HEK293T (cell line): ENCODE data around the gene PYY.

ENCODE experiments used
- CTCF ChIA-PET: fragments of 350-600 bp; formaldehyde crosslinking; extraction: SDS; loops from one replicate; lab custom pipeline; 2021; ENCODE audit warnings: antibody characterized with exemption, inconsistent platforms; lab: Yijun Ruan, JAX
- POLR2A ChIA-PET: fragments of 350-600 bp; formaldehyde crosslinking; extraction: SDS; loops from one replicate; lab custom pipeline; 2020; ENCODE audit warnings: antibody characterized with exemption, inconsistent platforms; lab: Yijun Ruan, JAX
- DNase-seq: peaks from one replicate; pipeline ENCODE4 v3.0.0; 2012; ENCODE audit warnings: mixed read lengths; ENCODE audit errors: extremely low spot score
- ARNT ChIP-seq: fragments of 450-650 bp; IDR thresholded peaks from 2 replicates; pipeline ENCODE4 v1.6.1; 2017; ENCODE audit warnings: mild to moderate bottlenecking
- BHLHE40 ChIP-seq: fragments of 450-650 bp; IDR thresholded peaks from 2 replicates; pipeline ENCODE4 v1.6.1; 2016; ENCODE audit warnings: mild to moderate bottlenecking, moderate library complexity, borderline replicate concordance
- CTBP1 ChIP-seq: fragments of 450-650 bp; IDR thresholded peaks from 2 replicates; pipeline ENCODE4 v1.6.1; 2016; ENCODE audit warnings: borderline replicate concordance
- ELF4 ChIP-seq: fragments of 450-650 bp; IDR thresholded peaks from 2 replicates; pipeline ENCODE4 v1.6.1; 2017; ENCODE audit warnings: antibody characterized with exemption
- FOXA1 ChIP-seq: fragments of 450-650 bp; IDR thresholded peaks from 2 replicates; pipeline ENCODE4 v1.6.1; 2016; ENCODE audit warnings: mild to moderate bottlenecking
- FOXK2 ChIP-seq: fragments of 450-650 bp; IDR thresholded peaks from 2 replicates; pipeline ENCODE4 v1.6.1; 2016; ENCODE audit warnings: mild to moderate bottlenecking
- FOXM1 ChIP-seq: fragments of 450-650 bp; IDR thresholded peaks from 2 replicates; pipeline ENCODE4 v1.6.1; 2017; ENCODE audit warnings: mild to moderate bottlenecking, borderline replicate concordance
- HDGF ChIP-seq: fragments of 450-650 bp; IDR thresholded peaks from 2 replicates; pipeline ENCODE4 v1.6.1; 2017; ENCODE audit warnings: antibody characterized with exemption, borderline replicate concordance
- L3MBTL2 ChIP-seq: fragments of 450-650 bp; conservative IDR thresholded peaks from 2 replicates; pipeline ENCODE4 v1.6.1; 2016; ENCODE audit warnings: mild to moderate bottlenecking
- LEF1 ChIP-seq: fragments of 450-650 bp; IDR thresholded peaks from 2 replicates; pipeline ENCODE4 v1.6.1; 2017; ENCODE audit warnings: mild to moderate bottlenecking, borderline replicate concordance
- NFRKB ChIP-seq: fragments of 450-650 bp; IDR thresholded peaks from 2 replicates; pipeline ENCODE4 v1.6.1; 2016; ENCODE audit warnings: mild to moderate bottlenecking, moderate library complexity
- PKNOX1 ChIP-seq: fragments of 450-650 bp; IDR thresholded peaks from 2 replicates; pipeline ENCODE4 v1.6.1; 2016
- SP1 ChIP-seq: fragments of 450-650 bp; IDR thresholded peaks from 2 replicates; pipeline ENCODE4 v1.6.1; 2017
- SUZ12 ChIP-seq: fragments of 450-650 bp; IDR thresholded peaks from 2 replicates; pipeline ENCODE4 v1.6.1; 2016; ENCODE audit warnings: mild to moderate bottlenecking
- TARDBP ChIP-seq: fragments of 450-650 bp; IDR thresholded peaks from 2 replicates; pipeline ENCODE4 v1.6.1; 2016
- ZNF384 ChIP-seq: fragments of 450-650 bp; IDR thresholded peaks from 2 replicates; pipeline ENCODE4 v1.6.1; 2016

PYY gene

GRCh38 chr17:43987131-43988021 is 33.6 kb upstream of the PYY start:
- ChIA-PET POLR2A (interaction anchor here (0.5 to 0.9 kb wide), 2 partner anchors 27 to 35 kb away, joined by 3 read pairs; partner anchors contain the start of gene TMEM101), CTCF (interaction anchor here (0.9 to 1.8 kb wide), 4 partner anchors 20 to 146 kb away, joined by 3 to 7 read pairs (median 4); no protein-coding TSS in a partner anchor)
- no peak for TF ChIP-seq SUZ12
- no peak for DNase-seq

DNA sequence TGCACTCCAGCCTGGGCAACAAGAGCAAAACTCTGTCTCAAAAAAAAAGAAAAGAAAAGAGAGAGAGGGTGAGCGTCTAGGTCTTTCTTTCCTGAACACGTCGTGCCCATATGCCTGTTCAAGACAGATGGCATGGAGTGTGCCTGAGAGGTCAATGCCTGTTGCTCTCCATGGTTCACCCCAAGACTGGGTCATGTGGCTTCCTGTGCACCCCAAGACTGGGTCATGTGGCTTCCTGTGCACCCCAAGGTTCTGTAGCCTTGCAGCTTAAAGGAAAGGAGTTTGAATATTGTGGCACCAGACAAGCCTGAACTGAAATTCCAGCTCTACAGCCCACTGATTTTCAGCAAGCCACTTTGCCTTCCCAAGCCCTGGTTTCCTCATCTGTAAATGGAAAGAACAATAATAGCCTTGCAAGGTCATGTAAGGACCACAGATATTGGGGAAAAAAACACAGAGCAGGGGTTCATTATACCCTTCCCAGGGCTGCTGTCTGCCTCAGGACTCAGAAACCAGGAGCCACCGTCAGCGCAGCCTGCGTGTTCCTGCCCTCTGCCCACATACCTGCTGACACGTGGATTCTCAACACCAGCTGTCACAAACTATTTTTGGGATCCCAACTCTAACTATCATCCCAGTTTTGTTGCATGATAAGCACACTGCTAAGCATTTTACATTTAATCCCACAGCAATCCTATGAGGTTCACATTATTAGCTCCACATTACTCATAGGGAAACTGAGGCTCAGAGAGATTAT is 32.7 kb upstream of the PYY start:
- TF ChIP-seq FOXA1 (no peak), HDGF (no peak), FOXK2 (no peak), ARNT (no peak), BHLHE40 (no peak), NFRKB (no peak), FOXM1 (no peak), L3MBTL2 (no peak), PKNOX1 (no peak), CTBP1 (no peak), SUZ12 (no peak), TARDBP (no peak), LEF1 (no peak), ELF4 (no peak), SP1 (no peak), ZNF384 (no peak)
- CTCF ChIA-PET, result interaction anchor here (0.9 kb wide), 1 partner anchor 43 kb away, joined by 3 read pairs; no protein-coding TSS in a partner anchor
- POLR2A ChIA-PET, result interaction anchor here (0.9 kb wide), 1 partner anchor 28 kb away, joined by 3 read pairs; the partner anchor contains the start of gene TMEM101
- no peak for DNase-seq

DNA sequence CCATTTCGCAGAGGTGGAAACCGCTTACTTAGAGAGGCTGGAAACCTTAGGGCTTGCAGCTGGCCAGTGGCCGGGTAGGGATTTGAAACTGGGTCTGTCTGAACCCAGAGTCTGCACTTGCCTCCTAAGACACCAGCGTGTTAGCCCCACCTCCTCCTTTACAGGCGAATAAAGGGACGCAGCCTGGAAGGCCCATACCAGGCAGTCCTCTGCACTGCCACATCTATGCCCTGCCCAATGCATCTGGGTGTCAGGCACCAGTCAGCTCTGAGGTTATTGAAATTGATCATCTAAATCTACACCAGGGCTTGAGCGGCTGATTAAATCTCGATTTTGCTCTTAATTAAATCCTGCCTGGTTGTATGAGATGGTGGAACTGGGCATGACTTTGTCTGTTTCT is 30.8 kb upstream of the PYY start:
- ChIA-PET POLR2A (interaction anchor here (0.8 to 1.5 kb wide), 4 partner anchors 30 to 59 kb away, joined by 3 to 6 read pairs (median 4); partner anchors contain the start of gene PYY), CTCF (interaction anchor here (1.0 to 3.4 kb wide), 2 partner anchors 13 to 41 kb away, joined by 3 to 20 read pairs; no protein-coding TSS in a partner anchor)

DNA sequence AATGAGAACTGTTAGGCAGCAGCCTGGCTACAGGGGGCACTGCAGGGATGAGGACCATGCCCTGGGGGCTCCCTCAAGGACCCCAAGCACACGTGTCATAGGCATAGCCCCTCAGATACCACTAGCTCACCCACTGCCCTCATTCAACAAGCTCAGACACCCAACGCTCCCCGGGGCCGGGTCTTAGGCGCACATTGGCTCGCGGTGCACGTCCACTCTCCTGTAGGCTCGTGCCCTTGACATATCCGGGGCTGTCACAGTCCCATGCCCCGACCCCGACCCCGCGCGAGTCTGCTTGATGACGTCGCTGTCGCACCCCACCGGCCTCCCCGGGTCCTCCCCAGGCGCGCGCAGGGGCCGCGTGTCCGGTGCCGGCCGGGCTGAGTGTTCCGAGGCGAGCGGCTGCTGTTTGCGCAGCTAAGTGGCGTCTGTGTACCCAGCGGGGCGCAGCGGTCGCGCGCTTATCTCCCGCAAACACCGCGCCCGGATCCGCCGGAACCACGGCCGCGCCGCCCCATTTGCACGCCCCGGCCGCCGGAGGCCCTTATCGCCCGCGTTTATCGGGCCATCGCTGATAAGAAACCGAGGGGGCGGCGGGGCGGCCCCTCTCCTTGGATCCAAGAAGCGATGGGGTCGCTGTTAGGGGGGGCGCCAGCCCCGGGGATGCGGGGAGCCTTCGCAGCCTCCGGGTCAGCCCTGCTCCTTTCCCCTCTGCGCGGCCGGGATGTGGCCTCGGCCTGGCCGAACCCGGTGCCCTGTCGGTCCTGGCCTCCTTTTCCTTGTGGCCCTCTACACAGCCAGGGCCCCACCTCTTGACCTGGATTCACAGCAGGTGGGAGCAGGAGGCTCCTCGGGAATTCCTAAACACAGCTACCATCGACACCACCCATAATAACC is 30.0 kb upstream of the PYY start:
- DNase-seq, result peak; percentile 47
- TF ChIP-seq L3MBTL2 (peak; percentile 86), TARDBP (no peak), HDGF (no peak), ZNF384 (no peak), NFRKB (no peak)
- POLR2A ChIA-PET, result interaction anchor here (0.6 to 1.8 kb wide), 16 partner anchors 9 to 82 kb away, joined by 3 to 16 read pairs (median 4); partner anchors contain the start of genes LSM12, PPY and PYY
- CTCF ChIA-PET, result interaction anchor here (1.0 to 3.4 kb wide), 8 partner anchors 9 to 40 kb away, joined by 3 to 20 read pairs (median 4); no protein-coding TSS in a partner anchor

More for the DNA sequence above, 30.8 kb upstream of the PYY start:
- no peak for TF ChIP-seq ELF4
- TF ChIP-seq FOXM1, result no peak
- TF ChIP-seq FOXK2, result no peak
- TF ChIP-seq SP1, result no peak
- DNase-seq, result no peak

- POLR2A ChIA-PET, result interaction anchor here (0.6 to 1.8 kb wide), 13 partner anchors 8 to 83 kb away, joined by 3 to 16 read pairs (median 3); partner anchors contain the start of genes LSM12 and PPY
- DNase-seq, result no peak
- CTCF ChIA-PET, result interaction anchor here (1.0 to 3.4 kb wide), 8 partner anchors 9 to 45 kb away, joined by 3 to 20 read pairs (median 4); no protein-coding TSS in a partner anchor
- TF ChIP-seq LEF1, result no peak
- no peak for TF ChIP-seq NFRKB
- no peak for TF ChIP-seq SUZ12
- no peak for TF ChIP-seq TARDBP
- no peak for TF ChIP-seq FOXA1
Observed at GRCh38 chr17:43983196-43983514, 29.4 kb upstream of the PYY start.

GRCh38 chr17:43982171-43982570 is 28.4 kb upstream of the PYY start:
- ChIA-PET CTCF (interaction anchor here (1.2 to 3.4 kb wide), 4 partner anchors 8 to 44 kb away, joined by 3 to 20 read pairs (median 4); no protein-coding TSS in a partner anchor), POLR2A (interaction anchor here (1.1 to 1.8 kb wide), 2 partner anchors 11 to 44 kb away, joined by 3 to 16 read pairs; no protein-coding TSS in a partner anchor)
- DNase-seq, result no peak
- no peak for TF ChIP-seq HDGF
- TF ChIP-seq SUZ12, result no peak
- no peak for TF ChIP-seq FOXA1
- TF ChIP-seq ELF4, result no peak
